NCI-H1105 (cell line): ENCODE measurements around the gene AFF4.

Source experiments
- DNase-seq: peaks from one replicate; lab custom pipeline; 2025; lab: John Stamatoyannopoulos, UW

AFF4 gene

DNA sequence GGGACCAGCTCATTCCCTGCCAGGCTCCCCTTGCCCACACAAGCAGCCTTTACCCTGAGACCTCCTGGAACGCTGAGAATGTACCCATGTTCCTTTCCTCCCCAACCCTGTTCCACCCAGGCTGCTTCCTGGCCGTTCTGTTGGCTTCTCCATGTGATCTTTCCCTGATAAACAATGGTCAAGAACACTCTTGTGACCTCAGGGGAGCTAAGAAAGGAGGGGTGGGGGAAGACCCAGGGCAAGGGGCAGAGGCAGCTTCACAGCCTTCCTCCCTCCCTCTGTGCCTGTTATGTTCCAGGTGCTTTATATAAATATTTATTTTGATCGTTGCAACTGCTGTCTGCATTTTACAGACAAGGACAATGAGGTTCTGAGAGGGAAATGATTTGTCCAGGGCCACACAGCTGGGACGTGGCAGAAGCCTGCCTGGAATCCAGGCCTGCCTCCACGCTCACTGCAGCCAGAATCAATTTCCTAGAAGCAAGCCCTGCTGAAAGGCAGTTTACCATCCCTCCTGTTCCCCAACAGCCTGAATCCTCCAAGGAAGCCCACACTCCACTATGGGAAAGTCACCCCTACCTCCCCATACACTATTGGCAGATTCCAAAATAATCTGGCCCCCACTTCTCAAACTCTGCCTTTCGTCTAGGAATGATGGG, 136.9 kb downstream of the AFF4 start:
- DNase-seq, result no peak

DNA sequence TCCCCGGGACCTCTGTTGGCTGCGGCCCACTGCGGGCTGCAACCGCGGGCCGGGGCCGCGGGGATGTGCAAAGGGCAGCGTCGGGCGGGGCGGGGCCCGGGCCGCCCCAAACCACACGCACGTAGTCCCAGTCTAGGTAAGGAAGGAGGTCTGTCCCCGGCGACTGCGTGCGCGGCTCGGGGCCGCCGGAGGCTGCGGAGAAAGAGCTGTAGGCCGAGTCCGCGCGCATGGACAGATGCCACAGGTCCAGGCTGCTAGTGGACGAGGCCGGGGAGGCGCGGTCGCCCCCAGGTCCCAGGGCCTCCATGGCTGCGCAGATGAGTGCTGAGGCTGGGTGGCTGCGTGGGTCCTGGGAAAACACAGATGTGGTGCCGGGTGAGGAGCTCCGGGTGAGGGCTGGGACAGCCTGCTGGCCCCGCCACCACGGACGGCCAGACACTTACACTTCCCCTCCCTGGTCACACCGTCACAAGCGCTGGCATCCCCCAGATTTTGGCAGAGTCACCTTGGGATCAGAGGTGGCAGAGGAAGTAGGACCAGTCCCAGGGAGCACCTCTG, 137.5 kb downstream of the AFF4 start:
- no peak for DNase-seq
